SK-N-SH (cell line): ENCODE measurements around the gene C1GALT1.

Experiments
- SIN3A ChIP-seq: IDR thresholded peaks from 2 replicates; pipeline ENCODE4 v1.6.1; 2012; ENCODE audit warnings: low read depth, mild to moderate bottlenecking, low read length, moderate library complexity, borderline replicate concordance
- YY1 ChIP-seq: IDR thresholded peaks from 2 replicates; pipeline ENCODE4 v1.4.0; 2012; ENCODE audit warnings: low read depth, mild to moderate bottlenecking
- TF ChIP-seq, protein P1 (sequence below): IDR thresholded peaks from 2 replicates; pipeline ENCODE4 v1.4.0; 2012; ENCODE audit warnings: low read depth
- TF ChIP-seq, protein P2 (sequence below): fragments of 200-600 bp; sonication (generic); IDR thresholded peaks from 2 replicates; pipeline ENCODE4 v1.6.1; 2017; ENCODE audit warnings: antibody characterized with exemption, mild to moderate bottlenecking, moderate library complexity

DNA sequence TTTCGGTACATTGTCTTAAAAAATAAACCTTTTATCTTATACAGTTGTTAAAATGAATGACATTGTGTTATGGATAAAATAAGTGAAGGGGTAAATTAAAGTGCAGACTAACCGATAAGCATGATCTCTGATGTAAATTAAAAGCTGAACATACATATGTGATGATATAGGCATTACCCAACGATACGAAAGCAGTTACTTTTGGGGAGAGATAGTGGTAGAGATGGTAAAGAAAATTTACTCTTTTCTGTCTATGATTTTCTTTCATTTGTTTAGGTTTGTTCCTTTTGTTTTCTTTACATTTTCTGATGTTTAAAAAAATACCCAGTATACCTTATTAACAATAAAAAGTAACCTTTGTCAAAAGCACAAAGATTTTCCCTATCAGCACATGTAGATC lies 6.4 kb downstream of the C1GALT1 start:
- TF ChIP-seq, protein P1, sequence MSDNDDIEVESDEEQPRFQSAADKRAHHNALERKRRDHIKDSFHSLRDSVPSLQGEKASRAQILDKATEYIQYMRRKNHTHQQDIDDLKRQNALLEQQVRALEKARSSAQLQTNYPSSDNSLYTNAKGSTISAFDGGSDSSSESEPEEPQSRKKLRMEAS = no peak
- TF ChIP-seq, protein P2, sequence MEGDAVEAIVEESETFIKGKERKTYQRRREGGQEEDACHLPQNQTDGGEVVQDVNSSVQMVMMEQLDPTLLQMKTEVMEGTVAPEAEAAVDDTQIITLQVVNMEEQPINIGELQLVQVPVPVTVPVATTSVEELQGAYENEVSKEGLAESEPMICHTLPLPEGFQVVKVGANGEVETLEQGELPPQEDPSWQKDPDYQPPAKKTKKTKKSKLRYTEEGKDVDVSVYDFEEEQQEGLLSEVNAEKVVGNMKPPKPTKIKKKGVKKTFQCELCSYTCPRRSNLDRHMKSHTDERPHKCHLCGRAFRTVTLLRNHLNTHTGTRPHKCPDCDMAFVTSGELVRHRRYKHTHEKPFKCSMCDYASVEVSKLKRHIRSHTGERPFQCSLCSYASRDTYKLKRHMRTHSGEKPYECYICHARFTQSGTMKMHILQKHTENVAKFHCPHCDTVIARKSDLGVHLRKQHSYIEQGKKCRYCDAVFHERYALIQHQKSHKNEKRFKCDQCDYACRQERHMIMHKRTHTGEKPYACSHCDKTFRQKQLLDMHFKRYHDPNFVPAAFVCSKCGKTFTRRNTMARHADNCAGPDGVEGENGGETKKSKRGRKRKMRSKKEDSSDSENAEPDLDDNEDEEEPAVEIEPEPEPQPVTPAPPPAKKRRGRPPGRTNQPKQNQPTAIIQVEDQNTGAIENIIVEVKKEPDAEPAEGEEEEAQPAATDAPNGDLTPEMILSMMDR = no peak
- TF ChIP-seq YY1 = no peak
- no peak for TF ChIP-seq SIN3A
